GM19240 (cell line): ENCODE results near the gene IFITM2.
"Not testable (repeated sequence)": the region's sequence is repeated elsewhere in the genome, so short reads cannot be mapped to it uniquely, and the experiment has no call there.

Experiments
- DNase-seq: peaks from one replicate; pipeline ENCODE4 v3.0.0; 2011; ENCODE audit warnings: low spot score; ENCODE audit not compliant: insufficient read length

IFITM2 gene

DNA sequence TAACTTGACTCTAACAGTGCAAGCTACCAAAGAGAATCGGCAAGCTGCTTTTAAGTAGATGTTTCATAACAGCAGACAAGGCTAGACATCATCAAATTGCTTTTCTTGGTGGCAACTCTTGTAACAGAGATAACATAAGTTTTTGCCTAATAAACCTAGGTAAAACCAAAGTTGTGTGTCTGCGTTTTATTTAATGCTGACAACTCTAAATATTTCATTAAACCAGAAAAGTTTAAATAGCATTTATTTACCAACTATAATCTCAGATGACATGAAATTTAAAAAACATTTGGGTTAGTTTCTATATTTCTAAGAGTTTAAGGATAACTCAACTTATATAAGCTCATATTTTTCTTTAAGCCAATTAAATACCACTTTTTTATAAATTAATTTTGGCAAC lies 32.3 kb downstream of the IFITM2 start:
- DNase-seq, result no peak

DNA sequence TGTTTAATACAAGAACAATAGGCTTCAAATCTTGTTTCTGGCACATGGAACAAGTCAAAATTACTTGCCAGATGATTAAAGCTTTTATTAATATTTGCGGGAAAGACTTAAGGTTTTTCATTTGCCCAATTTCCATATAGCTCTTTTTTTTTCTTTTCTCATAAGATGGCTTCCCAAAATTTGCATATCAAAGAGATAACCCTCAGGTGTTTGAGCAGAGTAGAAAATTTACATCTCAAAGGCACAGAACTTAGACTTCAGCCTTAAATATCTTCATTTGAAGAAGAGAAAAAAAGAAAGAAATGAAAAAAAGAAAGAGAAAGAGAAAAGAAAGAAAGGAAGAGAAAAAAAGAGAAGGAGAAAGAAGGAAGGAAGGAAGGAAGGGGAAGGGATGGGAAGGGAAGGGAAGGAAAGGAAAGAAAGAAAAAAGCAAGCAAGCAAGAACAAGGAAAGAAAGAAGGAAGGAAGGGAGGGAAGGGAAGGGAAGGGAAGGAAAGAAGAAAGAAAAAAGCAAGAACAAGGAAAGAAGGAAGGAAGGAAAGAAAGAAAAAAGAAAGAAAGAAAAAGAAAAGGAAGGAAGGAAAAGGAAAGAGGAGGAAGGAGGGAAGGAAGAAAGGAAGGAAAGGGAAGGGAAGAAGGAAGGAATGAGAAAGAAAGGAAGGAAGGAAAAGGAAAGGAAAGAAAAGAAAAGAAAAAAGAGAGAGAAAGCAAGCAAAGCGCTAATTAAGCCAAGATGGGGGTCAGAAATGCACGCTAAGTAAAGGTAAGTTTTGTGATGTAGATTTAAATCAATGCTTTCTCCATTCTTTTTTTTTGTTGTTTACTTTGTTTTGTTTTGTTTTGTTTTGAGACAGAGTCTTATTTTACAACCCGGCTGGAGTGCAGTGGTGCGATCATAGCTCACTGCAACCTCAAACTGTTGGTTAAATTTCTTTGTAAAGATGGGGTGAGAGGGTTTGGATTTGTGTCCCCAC lies 33.2 kb downstream of the IFITM2 start:
- DNase-seq, result no peak

DNA sequence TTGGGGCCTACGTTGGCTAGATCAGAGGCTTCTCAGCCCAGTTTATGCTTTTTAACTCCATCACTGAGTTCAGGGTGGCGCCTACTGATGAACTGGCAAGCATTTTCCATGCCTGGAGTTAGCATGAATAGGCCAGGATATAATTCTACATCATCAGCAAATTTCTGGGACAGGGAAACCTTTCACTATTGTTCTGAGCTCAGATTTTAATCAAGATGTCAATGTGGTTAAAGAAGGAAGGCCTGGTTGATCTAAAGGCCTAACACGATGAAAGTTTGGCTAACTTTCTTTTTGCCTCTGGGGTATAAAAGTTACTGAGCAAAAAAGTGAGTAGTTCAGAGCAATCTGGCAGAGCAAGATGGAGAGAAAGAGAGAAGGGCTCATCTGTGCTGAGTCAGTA lies 34.7 kb downstream of the IFITM2 start:
- no peak for DNase-seq

DNA sequence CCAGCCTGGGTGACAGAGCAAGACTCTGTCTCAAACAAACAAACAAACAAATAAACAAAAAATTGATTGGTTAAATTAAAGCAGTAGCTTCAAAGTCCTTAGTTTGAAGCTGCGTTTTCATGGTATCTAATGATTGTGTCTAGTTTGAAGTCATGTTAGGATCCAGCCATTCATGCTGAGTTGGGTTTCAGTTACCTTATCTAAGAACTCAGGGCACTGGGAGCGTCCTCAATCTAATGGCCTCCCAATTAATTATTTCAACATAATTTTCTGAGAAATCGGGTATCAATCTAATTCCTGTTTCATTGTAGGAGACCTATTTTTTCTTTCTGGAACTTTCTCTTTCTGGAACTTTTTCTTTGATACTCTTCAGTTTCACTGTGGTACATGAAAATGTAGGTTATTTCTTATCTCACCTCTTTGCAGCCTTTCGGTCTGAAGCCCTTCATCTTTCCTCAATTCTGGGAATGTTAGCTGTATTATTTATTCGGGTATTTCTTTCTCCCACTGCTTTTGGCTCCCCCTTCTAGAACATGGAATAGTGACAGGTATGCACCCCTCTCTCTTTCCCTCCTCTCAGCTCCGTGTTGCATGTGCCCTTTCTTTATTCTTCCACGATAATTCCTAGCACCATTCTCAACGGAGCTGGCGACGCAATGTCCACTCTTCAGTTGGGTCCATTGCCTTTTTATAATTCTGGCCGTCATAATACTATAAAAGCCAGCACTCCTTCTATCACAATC lies 37.4 kb downstream of the IFITM2 start:
- no peak for DNase-seq

DNA sequence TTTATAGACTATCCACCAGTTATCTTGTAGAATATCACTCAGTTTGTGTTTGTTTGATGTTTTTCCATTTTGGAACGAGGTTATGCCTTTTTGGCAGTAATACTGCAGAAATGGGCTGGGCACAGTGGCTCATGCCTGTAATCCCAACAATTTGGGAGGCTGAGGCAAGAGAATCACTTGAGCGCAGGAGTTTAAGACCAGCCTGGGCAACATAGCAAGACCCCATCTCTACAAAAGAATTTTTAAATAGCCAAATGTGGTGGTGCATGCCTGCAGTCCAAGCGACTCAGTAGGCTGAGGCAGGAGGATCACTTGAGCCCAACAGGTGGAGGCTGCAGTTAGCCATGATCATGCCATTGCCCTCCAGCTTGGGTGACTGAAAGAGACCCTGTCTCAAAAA lies 38.9 kb downstream of the IFITM2 start:
- no peak for DNase-seq

DNA sequence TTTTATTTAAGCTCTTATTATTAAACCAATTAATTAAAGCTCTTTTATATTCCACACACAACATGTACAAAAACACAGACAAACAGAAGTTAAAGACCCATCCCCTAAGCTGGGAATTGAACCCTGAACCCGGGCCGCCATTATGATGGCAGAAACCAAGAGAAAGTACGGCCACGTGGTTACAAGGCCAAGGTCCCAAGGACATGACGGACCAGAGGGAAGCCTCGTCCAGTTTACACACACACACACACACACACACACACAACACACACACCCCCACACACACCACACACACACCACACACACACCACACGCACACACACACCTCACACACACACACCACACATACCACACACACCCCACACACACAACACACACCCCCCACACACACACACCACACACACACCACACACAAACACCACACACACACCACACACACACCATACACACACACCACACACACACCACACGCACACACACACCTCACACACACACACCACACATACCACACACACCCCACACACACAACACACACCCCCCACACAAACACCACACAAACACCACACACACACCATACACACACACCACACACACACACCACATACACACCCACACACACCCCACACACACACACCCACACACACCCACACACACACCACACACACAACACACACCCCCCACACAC lies 41.8 kb downstream of the IFITM2 start:
- DNase-seq, result not testable (repeated sequence)

DNA sequence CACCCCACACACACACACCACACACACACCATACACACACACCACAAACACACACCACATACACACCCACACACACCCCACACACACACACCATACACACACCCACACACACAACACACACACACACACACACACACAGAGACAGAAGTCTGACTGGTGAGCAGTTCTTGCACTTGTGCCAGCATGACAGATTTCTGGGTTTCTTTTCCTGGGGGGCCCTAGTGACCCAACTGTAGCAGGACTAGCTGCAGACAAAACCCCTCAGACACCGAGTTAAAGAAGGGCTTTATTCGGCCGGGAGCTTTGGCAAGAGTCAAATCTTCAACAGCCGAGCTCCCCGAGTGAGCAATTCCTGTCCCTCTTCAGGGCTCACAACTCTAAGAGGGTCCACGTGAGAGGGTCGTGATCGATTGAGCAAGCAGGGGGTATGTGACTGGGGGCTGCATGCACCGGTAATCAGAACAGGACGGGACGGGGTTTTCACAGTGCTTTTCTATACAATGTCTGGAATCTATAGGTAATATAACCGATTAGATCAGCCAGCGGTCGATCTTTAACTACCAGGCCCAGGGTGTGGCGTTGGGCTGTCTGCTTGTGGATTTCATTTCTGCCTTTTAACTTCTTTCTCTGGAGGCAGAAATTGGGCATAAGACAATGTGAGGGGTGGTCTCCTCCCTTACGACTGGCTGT lies 42.6 kb downstream of the IFITM2 start:
- not testable (repeated sequence) for DNase-seq

DNA sequence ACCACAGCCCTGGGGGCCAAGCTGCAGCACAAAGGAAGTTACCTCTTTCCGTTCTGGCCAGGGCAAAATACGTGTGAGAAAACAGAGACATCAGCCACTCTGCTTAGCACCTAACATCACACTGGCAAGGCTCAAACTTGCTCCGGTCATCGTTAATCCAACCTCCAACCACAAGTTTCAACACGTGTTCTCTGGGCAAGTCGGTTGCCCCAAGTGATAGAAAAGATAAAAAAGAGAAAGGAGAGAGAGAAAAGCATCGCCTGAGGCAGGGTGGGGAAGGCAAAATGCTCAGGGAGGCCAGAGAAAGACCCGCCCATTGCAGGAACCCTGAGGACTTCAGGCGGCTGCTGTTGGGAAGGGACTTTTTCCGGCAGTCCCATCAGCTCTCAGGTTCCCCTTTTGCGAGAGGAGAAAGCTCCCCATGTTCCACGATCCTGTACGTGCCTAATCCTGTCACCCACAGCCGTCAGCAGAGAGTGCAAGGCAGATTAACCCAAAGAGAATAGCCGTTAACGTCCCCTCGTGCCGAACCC lies 43.2 kb downstream of the IFITM2 start:
- DNase-seq, result no peak

DNA sequence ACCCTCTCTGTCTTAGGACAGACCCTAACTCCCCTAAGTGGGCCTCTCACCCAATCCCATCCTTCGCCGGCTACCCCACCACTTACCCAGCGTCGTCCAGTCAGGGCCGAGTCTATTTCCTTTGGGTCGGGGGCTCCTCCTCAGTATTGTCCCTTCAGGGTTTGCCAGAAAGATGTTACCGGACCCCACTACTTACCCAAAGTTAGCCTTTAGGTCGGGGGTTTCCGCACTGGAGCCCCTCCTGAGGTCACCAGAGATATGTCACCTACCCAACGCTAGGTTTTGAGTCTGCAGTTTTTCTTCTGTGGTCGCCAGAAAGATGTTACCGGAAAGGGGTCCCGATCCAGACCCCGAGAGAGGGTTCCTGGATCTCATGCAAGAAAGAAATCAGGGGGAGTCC lies 43.8 kb downstream of the IFITM2 start:
- DNase-seq, result no peak

DNA sequence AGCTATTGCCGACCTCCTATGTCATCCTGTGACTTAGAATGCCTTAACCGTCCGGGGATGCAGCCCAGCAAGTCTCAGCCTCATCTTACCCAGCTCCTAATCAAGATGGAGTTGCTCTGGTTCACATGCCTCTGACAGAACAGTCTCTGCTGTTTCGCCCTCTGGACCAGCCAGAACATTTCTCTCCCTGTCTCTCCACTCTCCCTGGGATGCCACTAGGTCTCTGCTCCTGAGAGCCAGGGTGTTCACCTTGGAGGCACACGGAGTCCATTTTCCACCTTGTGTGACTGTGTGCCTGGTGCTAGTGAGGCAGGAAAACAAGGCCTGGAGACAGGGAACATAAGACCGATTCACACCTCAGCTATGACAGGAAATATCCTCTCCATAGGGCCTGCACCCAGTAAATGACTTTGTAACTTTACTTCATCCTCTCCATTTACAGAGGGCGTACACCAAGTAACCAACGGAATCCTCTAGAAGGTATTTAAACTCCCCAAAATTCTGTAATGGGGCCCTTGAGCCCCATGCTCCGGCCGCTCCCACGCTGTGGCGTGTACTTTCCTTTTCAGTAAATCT lies 44.9 kb downstream of the IFITM2 start:
- no peak for DNase-seq

DNA sequence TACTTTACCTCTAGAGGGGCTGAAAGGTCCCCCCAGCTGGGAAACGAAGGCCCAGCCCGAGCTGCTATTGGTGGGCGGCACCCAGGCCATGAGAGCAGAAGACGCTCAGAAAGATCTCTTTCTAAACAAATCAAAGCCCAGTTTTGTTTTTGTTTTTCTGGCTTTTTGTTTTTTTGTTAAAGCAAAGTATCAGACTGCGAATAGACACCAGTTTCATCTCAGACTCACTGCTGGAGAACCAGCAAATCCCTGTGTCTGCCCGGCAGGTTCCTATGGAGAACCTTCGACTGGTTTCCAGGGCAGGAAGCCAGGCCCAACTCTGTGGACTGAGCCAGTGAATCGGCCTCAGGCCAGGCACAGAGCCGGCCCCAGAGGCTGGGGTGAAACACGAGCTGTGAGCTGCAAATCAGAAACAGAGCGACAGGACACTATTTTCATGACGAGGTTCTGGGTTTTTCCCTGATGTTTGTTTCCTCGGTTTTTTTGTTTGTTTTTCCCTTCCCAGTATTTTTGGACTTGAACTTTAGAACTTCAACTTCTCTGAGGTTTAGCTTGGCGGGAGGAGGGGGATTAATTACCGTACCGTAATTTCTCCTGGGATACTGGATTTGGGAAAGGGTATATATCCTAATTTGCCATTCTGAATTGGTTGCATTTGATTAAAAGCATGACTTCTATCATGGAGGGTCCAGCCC lies 45.7 kb downstream of the IFITM2 start:
- DNase-seq, result no peak

DNA sequence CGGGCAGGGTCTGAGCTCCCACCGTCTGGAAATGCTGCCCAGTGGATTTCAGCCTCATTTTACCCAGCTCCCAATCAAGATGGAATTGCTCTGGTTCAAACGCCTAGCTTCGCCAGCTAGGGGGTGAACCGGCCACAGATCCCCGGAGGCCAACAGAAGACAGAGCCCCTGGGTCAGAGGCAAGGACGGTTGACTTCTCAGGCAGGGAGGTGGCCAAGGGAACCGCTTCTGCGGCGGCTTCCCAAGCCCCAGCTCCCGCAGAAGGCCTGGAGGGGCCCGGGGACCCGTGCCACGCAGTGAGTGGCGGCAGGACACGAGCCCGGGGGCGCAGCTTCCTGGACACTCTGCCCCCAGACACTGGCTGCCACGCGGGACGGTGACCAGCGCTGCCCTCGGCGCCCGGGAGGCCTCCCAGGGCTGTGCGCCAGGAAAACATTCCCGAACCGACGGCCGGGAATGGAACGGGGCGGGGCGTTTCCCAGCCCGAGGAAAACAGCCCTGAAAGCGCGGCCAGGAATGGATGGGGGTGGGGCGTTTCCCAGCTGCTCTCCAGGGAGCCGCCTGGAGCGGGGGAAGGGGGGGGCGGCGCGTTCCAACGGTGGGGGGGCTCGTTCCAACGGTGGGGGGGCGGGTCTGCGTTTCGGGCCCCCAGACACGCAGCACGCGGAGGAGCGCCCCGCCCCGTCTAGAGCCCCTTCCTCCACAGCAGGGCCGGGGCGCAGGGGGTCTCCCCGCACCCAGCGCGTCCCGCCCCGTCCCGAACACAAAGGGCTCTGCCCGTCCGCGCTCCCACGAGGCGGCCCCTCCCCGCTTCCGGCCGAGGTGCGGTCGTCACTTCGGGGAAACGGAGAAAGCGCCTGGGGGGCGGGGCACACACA lies 48.2 kb downstream of the IFITM2 start:
- DNase-seq, result no peak

DNA sequence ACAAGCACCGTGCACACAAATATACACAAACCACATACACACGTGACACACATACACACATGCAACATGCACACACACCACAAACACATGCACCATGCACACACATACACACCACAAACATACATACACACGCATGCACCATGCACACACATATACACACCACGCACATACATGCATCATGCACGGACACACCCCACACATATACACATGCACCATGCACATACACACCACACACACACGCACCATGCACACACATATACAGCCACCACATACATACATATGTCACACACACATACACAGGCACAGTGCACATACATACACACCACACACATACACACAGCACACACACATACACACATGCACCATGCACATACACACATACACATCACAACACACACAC lies 49.0 kb downstream of the IFITM2 start:
- no peak for DNase-seq

DNA sequence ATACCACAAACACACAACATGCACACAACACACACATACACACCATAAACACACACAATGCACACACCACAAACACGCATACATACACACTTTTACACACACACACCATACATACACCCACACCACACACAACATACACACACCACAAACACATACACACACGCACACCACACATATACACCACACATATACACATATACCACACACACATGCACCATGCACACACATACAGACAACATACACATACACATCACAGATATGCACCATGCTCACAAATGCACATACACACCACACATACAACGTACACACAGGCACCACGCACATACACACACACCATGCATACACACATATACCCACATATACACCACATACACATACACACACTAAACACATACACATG lies 50.0 kb downstream of the IFITM2 start:
- DNase-seq, result no peak

DNA sequence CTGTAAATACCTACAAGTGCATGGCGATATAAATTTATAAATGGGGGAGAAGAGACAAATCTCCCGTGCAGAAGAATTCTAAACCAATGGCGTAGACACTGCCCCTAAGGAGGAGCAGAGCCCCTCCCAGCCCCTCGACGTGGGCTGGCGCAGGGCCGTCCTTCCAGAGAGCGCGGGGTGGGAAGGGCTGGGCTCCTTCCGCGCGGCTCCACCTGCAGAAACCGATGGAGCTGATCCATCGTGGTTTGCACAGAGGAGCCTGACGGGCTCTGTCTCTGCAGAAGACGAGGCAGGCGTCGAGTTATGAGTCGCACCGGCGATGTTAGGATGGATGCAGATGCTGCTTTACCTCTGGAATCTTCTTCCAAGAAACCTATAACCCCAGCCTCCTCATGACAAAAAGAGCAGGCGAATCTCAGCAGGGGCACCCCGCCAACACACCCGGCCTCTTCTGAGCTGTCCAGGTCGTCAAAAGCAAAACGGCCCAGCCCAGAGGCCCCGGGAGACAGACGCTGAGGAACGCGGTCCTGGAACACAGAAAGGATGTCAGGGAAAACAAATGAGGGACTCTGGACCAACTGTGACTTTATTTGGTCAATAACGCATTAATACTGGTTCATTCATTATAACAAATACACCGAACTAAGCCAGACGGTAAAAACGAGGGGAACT lies 50.6 kb downstream of the IFITM2 start:
- DNase-seq, result no peak
